Stimulated activated CD8-positive, alpha-beta memory T cell treated with anti-CD3 and anti-CD28 coated beads, Interleukin-7, amount 100 ng/mL, for 48 hours (primary cell): Measurements from ENCODE around the gene TMEM238.
"Not testable (repeated sequence)": the region's sequence is repeated elsewhere in the genome, so short reads cannot be mapped to it uniquely, and the experiment has no call there.

Experiments used
- DNase-seq, 2 donors: peaks; one replicate each; pipeline ENCODE4 v3.0.0-alpha.2; 2020; ENCODE audit warnings: low read depth in 1 of 2; ENCODE audit errors: extremely low read depth in 1 of 2

The TMEM238 gene

GRCh38 chr19:55402509-55402908 is 18.4 kb upstream of the TMEM238 start:
- DNase-seq = no peak

- not testable (repeated sequence) for DNase-seq
Measured at GRCh38 chr19:55401390-55401789, 17.3 kb upstream of the TMEM238 start.

- DNase-seq = no peak
Measured at GRCh38 chr19:55400281-55401087, 16.4 kb upstream of the TMEM238 start.

- DNase-seq = no peak
Measured at GRCh38 chr19:55398200-55398925, 14.3 kb upstream of the TMEM238 start.

- DNase-seq = no peak
Measured at GRCh38 chr19:55392820-55393761, 9.0 kb upstream of the TMEM238 start.

GRCh38 chr19:55391702-55392615 is 7.9 kb upstream of the TMEM238 start:
- no peak for DNase-seq

- DNase-seq = no peak
Measured at GRCh38 chr19:55391191-55391670, 7.1 kb upstream of the TMEM238 start.

- no peak for DNase-seq
Measured at GRCh38 chr19:55390461-55390880, 6.4 kb upstream of the TMEM238 start.

- DNase-seq = no peak
Measured at GRCh38 chr19:55389386-55390317, 5.6 kb upstream of the TMEM238 start.

- no peak for DNase-seq
Measured at GRCh38 chr19:55387736-55388497, 3.8 kb upstream of the TMEM238 start.

GRCh38 chr19:55386493-55386971 is 2.4 kb upstream of the TMEM238 start:
- no peak for DNase-seq

- DNase-seq = peak; percentile 96 to 98
Measured at GRCh38 chr19:55385724-55386492, 1.8 kb upstream of the TMEM238 start, which contains the start of gene RPL28. TSS of gene RPL28 (plus strand) at chr19:55385932. CDS start at chr19:55386358, 426 bp downstream.

- peak; percentile 86 to 93 for DNase-seq
Measured at GRCh38 chr19:55384920-55385723, 1.0 kb upstream of the TMEM238 start.

- no peak for DNase-seq
Measured at GRCh38 chr19:55383279-55384130, 587 bp downstream of the TMEM238 start.

- no peak for DNase-seq
Measured at GRCh38 chr19:55382522-55383054, 1.5 kb downstream of the TMEM238 start.
